HG03439 (cell line): ENCODE data around the gene CNEP1R1.

Experiments used
- ATAC-seq: cut with Tn5 transposase; IDR thresholded peaks from one replicate; pipeline ENCODE4 v1.9.1; 2021; ENCODE audit warnings: mild to moderate bottlenecking, moderate library complexity; ENCODE audit not compliant: unreplicated experiment

The CNEP1R1 gene

GRCh38 chr16:50059669-50060068, 34.6 kb downstream of the CNEP1R1 start:
- no peak for ATAC-seq

- ATAC-seq: no peak
Observed at GRCh38 chr16:50061326-50061725, 36.3 kb downstream of the CNEP1R1 start.

GRCh38 chr16:50065241-50065623, 40.2 kb downstream of the CNEP1R1 start:
- no peak for ATAC-seq

DNA sequence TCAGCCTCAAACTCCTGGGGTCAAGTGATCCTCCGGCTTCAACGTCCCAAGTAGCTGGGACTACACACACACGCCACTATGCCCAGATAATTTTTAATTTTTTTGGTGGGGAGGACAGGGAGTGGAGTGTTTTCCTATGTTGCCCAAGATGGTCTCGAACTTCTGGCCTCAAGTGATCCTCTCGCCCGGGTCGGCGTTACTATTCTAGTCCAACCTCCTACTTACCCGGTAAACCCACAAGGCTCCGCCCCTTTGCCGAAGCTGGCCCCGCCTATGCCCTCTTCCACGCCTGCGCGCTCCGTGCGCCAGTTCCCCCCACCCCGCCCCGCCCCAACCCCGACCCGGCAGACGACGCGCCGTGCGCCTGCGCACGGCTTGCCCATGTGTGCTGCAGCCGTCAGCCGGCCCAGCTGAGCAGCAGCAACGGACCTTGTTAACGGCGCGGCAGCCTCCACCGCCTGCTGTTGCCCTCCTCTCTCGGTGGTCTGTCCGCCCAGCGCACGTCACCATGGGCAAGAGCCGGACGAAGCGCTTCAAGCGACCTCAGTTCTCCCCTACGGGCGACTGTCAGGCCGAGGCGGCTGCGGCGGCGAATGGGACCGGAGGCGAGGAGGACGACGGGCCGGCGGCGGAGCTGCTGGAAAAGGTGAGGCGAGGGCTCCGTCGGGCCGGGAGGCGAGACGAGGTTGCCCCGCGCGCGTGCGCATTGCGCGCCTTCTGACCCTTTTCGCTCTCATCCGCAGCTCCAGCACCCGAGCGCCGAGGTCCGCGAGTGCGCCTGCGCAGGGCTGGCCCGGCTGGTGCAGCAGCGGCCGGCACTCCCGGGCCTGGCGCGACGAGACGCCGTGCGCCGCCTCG, 40.8 kb downstream of the CNEP1R1 start, which contains the start of gene HEATR3:
Gene HEATR3, plus strand, starts transcription at position 347 of the 858 bp plus-strand sequence. Its CDS starts 162 bp downstream, at position 509.
- ATAC-seq: peak; percentile 79

DNA sequence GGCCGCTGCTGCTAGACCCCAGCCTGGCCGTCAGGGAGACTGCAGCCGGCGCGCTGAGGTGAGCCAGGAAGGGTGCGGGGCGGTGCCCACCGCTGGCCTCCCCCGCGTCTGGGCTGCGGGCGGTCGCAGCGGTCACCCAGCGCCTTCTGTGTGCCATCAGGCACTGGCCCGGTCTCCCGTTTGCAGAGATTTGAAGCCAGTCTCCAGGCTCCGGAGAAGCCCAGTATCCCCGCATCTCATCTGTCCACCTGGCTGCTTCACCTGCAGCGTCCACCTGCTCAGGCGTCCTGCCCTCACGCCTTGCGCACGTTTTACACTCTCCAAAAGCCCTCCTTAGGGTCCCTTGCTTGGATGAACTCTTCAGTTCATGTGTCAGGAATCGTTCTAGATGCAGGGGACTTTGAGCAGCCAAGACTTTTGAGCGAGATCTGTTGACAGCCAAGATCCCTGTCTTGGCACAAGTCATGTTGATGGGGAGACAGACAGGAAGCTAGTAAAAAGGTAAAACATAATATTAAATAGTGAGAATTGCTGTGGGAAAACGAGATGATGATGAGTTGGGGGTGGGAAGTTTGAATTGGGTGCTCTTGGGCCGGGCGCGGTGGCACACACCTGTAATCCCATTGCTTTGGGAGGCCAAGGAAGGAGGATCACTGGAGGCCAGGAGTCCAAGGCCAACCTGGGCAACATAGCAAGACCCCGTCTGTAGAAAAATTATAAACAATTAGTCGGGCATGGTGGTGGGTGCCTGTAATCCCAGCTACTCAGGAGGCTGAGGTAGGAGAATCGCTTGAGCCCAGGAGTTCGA, 41.7 kb downstream of the CNEP1R1 start:
- peak; percentile 15 for ATAC-seq

- ATAC-seq: no peak
Observed at GRCh38 chr16:50067290-50067853, 42.3 kb downstream of the CNEP1R1 start.

- no peak for ATAC-seq
Observed at GRCh38 chr16:50068550-50068949, 43.5 kb downstream of the CNEP1R1 start.

DNA sequence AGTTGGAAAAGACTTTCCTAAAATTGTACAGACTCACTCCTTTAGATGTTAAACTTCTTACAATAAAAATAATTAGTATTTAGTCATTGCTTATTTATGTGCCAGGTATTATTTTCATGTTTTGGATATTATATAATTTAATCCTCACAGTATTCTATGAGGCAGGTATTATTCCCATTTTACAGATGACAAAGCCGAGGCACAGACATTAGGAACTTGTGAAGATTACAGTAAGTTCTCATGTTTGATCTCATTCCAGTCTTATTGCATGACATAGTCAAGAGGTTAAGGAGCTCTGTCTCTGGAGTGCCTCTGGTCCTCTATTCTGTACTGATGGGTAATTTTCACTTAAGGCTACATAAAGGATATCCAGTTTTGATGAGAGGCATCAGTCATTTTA, 44.0 kb downstream of the CNEP1R1 start:
- no peak for ATAC-seq

- no peak for ATAC-seq
Observed at GRCh38 chr16:50071075-50071671, 46.1 kb downstream of the CNEP1R1 start.

DNA sequence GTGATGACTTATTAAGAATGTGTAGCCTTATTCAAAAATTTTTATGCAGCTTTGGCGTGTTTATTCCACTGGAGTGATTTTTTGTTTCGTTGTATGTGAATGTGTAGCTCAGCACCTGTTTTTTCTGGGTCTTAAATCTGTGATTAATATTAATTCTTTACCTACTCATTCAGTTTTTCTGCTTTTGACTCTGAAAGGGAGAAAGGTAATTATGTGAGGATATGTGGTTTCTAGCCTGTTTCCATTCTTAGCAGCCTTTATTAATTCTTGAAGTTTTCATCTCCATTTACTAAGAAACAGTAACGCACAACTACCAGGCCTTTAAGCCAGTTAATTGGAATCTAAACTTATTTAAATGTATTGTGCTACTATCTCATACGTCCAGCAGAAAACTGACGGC, 47.7 kb downstream of the CNEP1R1 start:
- no peak for ATAC-seq

DNA sequence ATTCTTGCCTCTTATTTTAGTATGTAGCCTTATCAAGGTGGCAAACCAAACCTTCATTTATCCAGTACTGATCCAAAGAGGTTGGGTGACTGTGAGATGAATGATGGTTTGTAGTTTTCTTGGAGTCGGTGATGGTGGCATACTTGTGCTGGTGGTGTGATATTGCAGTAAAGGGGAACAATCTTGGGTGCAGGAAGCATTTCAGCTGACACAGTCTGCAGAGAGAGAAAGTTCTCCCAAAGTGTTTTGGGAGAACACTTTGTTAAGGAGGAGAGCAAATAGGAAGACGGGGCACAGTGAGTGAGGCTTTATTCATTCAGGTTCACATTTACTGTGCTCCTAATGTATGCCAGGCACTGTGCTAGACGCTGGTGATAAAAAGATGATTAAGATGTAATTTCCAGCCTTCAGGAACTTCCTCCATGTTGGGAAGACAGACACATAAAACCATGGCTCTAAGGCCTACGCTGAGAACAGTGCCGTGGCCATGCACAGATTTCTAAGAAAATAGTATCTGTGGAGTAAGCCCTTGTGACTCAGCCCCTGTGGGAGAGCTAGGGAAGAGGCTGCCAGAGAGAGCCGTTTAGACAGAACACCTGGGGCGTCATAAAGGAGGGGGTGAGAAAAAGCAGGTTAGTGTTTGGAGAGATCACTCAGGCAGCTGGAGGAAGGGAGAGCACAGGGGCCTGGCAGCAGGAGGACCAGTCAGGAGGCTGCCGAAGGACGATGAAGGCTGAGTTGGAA, 54.5 kb downstream of the CNEP1R1 start:
- no peak for ATAC-seq

DNA sequence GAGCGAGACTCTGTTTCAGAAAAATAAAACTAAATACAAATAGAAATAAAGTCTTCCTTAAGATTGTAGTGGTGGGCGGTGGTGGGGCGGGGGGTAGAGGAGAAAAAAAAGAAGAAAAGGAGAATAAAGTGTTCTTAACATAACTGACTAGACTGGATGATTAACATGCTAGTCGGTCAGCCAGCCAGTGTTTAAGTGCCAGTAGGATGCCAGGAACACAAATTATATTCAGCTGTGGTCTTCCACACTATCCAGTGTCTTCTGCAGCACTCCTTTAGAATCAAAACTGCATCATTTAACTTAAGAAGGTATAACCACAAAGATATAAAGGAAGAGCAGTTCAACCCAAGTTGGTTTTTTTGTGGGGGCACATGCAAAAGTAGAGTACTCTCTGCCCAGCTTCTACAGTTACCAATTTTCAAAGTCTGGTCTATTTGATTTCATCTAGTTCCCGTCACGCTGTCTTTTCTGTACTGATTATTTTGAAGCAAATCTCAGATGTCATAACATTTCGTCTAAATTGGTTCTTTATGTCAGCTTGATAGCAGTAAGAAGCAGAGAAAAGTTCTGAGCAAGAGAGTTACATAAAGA, 56.5 kb downstream of the CNEP1R1 start:
- no peak for ATAC-seq

- no peak for ATAC-seq
Observed at GRCh38 chr16:50083996-50084395, 59.0 kb downstream of the CNEP1R1 start.

DNA sequence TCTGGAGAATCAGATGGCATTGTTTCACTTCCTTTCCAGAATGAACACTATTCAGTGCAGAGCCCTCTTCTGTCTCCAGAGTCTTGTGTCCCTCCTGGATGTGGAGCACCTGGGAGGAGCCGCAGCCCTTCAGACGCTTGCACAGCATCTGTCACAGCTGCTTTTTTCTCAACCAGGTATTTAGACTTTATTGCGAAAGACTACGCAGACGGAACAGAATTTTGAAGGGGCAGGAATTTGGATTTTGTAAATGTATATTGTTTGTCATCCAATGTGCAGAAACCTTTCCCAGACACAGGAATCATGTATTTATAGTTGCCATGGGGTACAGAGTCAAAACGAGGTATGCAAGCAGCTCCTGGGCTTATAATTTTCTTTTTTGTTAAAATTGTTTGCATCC, 61.2 kb downstream of the CNEP1R1 start:
- no peak for ATAC-seq
